ENCODE measurements around the gene MTMR4.

Gene MTMR4

GRCh38 chr17:58513965-58514769 is at the start of gene MTMR4:
MTMR4 (minus strand) TSS chr17:58514638; CDS start chr17:58514407, 231 bp downstream.
- peak; percentile 79 for DNase-seq (ENCODE audit: low spot score)

- no peak for DNase-seq (ENCODE audit: low spot score)
These were observed 46.1 kb upstream of the MTMR4 start for GRCh38 chr17:58560511-58560910.

- DNase-seq (ENCODE audit: low spot score): no peak
These were observed 43.5 kb upstream of the MTMR4 start for GRCh38 chr17:58557981-58558380.

GRCh38 chr17:58556833-58557250 is 42.4 kb upstream of the MTMR4 start:
- peak; percentile 90 for DNase-seq (ENCODE audit: low spot score)

- DNase-seq (ENCODE audit: low spot score): peak; percentile 95
These were observed 40.7 kb upstream of the MTMR4 start for GRCh38 chr17:58555109-58555508.

- peak; percentile 46 for DNase-seq (ENCODE audit: low spot score)
These were observed 26.8 kb upstream of the MTMR4 start for GRCh38 chr17:58541249-58541648.

GRCh38 chr17:58539698-58540097 is 25.3 kb upstream of the MTMR4 start:
- DNase-seq (ENCODE audit: low spot score): no peak

GRCh38 chr17:58538811-58539409 is 24.5 kb upstream of the MTMR4 start:
- no peak for DNase-seq (ENCODE audit: low spot score)

- DNase-seq (ENCODE audit: low spot score): no peak
These were observed 22.8 kb upstream of the MTMR4 start for GRCh38 chr17:58537266-58537665.

- no peak for DNase-seq (ENCODE audit: low spot score)
These were observed 22.1 kb upstream of the MTMR4 start for GRCh38 chr17:58536542-58536941.

- no peak for DNase-seq (ENCODE audit: low spot score)
These were observed 21.0 kb upstream of the MTMR4 start for GRCh38 chr17:58535431-58535830.

- DNase-seq (ENCODE audit: low spot score): no peak
These were observed 20.5 kb upstream of the MTMR4 start for GRCh38 chr17:58534901-58535421.

GRCh38 chr17:58534331-58534730 is 19.9 kb upstream of the MTMR4 start:
- no peak for DNase-seq (ENCODE audit: low spot score)

- DNase-seq (ENCODE audit: low spot score): peak; percentile 89
These were observed 19.3 kb upstream of the MTMR4 start for GRCh38 chr17:58533616-58534188.

GRCh38 chr17:58532555-58532951 is 18.1 kb upstream of the MTMR4 start:
- peak; percentile 46 for DNase-seq (ENCODE audit: low spot score)

GRCh38 chr17:58531661-58532554 is 17.5 kb upstream of the MTMR4 start:
- DNase-seq (ENCODE audit: low spot score): peak; percentile 79

GRCh38 chr17:58531122-58531521 is 16.7 kb upstream of the MTMR4 start:
- DNase-seq (ENCODE audit: low spot score): peak; percentile 36

- DNase-seq (ENCODE audit: low spot score): peak; percentile 51
These were observed 16.2 kb upstream of the MTMR4 start for GRCh38 chr17:58530655-58531054.

- peak; percentile 90 for DNase-seq (ENCODE audit: low spot score)
These were observed 14.8 kb upstream of the MTMR4 start for GRCh38 chr17:58529275-58529674.

GRCh38 chr17:58528443-58528842 is 14.0 kb upstream of the MTMR4 start:
- DNase-seq (ENCODE audit: low spot score): peak; percentile 38

- DNase-seq (ENCODE audit: low spot score): peak; percentile 95
These were observed 13.5 kb upstream of the MTMR4 start for GRCh38 chr17:58527949-58528348.

GRCh38 chr17:58527306-58527705 is 12.9 kb upstream of the MTMR4 start:
- DNase-seq (ENCODE audit: low spot score): peak; percentile 55
